Colonic mucosa (tissue), 4 donors: ENCODE measurements around the gene IL23A. TPM values are rescaled to one million over a fixed set of nuclear protein-coding genes. Genes with fewer than 3 reads are reported as not detected.
"Not testable (repeated sequence)": the region's sequence is repeated elsewhere in the genome, so short reads cannot be mapped to it uniquely, and the experiment has no call there.

Experiments
- DNase-seq: peaks from one replicate; pipeline ENCODE4 v3.0.0-alpha.2; 2020
- H3K27ac ChIP-seq: fragments of 200-600 bp; one replicate; pipeline ENCODE4 v1.8.0; 2021
- H3K27me3 ChIP-seq: fragments of 200-600 bp; one replicate; pipeline ENCODE4 v1.8.0; 2021
- H3K36me3 ChIP-seq: fragments of 200-600 bp; one replicate; pipeline ENCODE4 v1.8.0; 2021
- H3K4me1 ChIP-seq: fragments of 200-600 bp; one replicate; pipeline ENCODE4 v1.8.0; 2021; ENCODE audit warnings: mild to moderate bottlenecking
- H3K4me3 ChIP-seq: fragments of 200-600 bp; one replicate; pipeline ENCODE4 v1.8.0; 2021
- H3K9ac ChIP-seq, 2 donors: one replicate each; pipeline ENCODE4 v1.7.0; 2013; ENCODE audit warnings: control low read depth in 2 of 2, low read depth in 2 of 2, low read length in 2 of 2
- H3K9me3 ChIP-seq: fragments of 200-600 bp; one replicate; pipeline ENCODE4 v1.8.0; 2021
- CTCF ChIP-seq: fragments of 200-600 bp; IDR thresholded peaks from one replicate; pipeline ENCODE4 v1.8.0; 2022; ENCODE audit warnings: antibody characterized with exemption, mild to moderate bottlenecking
- intact Hi-C: fragments of 100-400 bp; cut with DNase I; formaldehyde crosslinking; loops from one replicate; pipeline ENCODE4 v1.14.1; 2022
- total RNA-seq, 2 donors: library from RNA; stranded (reverse); fragmentation: NEBNext Ultra II Directional in 1 of 2; extraction: Animal tissue kit (Norgen Biotek cat#: 25700) in 1 of 2; gene quantifications; one replicate each; pipeline ENCODE4 v1.2.1, GENCODE V29; 2021
- donor health status: healthy.
- donor health status: DM: no; HTN: no; CAD: no.
- donor health status: DM: no; HTN: no; CAD: no.

IL23A gene
- total RNA-seq, 2 donors from 2014 or later: 0.27 TPM; not detected in 1

GRCh38 chr12:56330936-56331490, 7.7 kb upstream of the IL23A start:
- no peak overlapping the region for H3K9ac ChIP-seq
- no peak overlapping the region for H3K27ac ChIP-seq
- peaks cover 3% of the 10 kb centered on the region for H3K4me1 ChIP-seq
- intact Hi-C loops: no loop called here
- H3K36me3 ChIP-seq: peaks cover 6% of the 10 kb centered on the region
- no peaks in the 10 kb centered on the region for H3K27me3 ChIP-seq
- no peak overlapping the region for H3K4me3 ChIP-seq
- no peaks in the 10 kb centered on the region for H3K9me3 ChIP-seq
- DNase-seq: no peak
- no peak for TF ChIP-seq CTCF

- Histone ChIP-seq H3K4me1 (peaks cover 3% of the 10 kb centered on the region), H3K27ac (peak overlapping the region; percentile 91), H3K36me3 (no peaks in the 10 kb centered on the region), H3K27me3 (no peaks in the 10 kb centered on the region), H3K9me3 (no peaks in the 10 kb centered on the region), H3K4me3 (peak overlapping the region; percentile 62), H3K9ac (peak overlapping the region; percentile 61 to 88)
- DNase-seq: no peak
- no peak for TF ChIP-seq CTCF
- intact Hi-C loops: no loop called here
These were observed 6.0 kb upstream of the IL23A start for GRCh38 chr12:56332512-56333196.

- peak overlapping the region; percentile 62 for H3K4me3 ChIP-seq
- H3K27ac ChIP-seq: peak overlapping the region; percentile 91
- H3K9ac ChIP-seq: peak overlapping the region; percentile 61 to 88
- TF ChIP-seq CTCF: no peak
- intact Hi-C loops: no loop called here
- H3K4me1 ChIP-seq: peaks cover 3% of the 10 kb centered on the region
- no peak for DNase-seq
- no peaks in the 10 kb centered on the region for H3K27me3 ChIP-seq
- no peaks in the 10 kb centered on the region for H3K9me3 ChIP-seq
- no peaks in the 10 kb centered on the region for H3K36me3 ChIP-seq
These were observed 5.4 kb upstream of the IL23A start for GRCh38 chr12:56333197-56333678.

- Histone ChIP-seq H3K36me3 (no peaks in the 10 kb centered on the region), H3K9me3 (no peaks in the 10 kb centered on the region), H3K27me3 (no peaks in the 10 kb centered on the region), H3K9ac (peak within 1 kb of the TSS; percentile 85 to 88), H3K4me3 (peak within 1 kb of the TSS; percentile 62), H3K4me1 (peaks cover 3% of the 10 kb centered on the region), H3K27ac (peak within 1 kb of the TSS; percentile 91)
- peak; percentile 96 for DNase-seq
- intact Hi-C loops: no loop called here
- TF ChIP-seq CTCF: no peak
These were observed 4.8 kb upstream of the IL23A start, which contains the start of gene PAN2 for GRCh38 chr12:56333679-56334489. Gene PAN2, minus strand, starts transcription at chr12:56334000. Its CDS starts 906 bp downstream, at chr12:56333094.

GRCh38 chr12:56334490-56334793, 4.2 kb upstream of the IL23A start:
- Histone ChIP-seq H3K9ac (peak overlapping the region; percentile 85 to 88), H3K27me3 (no peaks in the 10 kb centered on the region), H3K36me3 (no peaks in the 10 kb centered on the region), H3K4me3 (peak overlapping the region; percentile 62), H3K4me1 (peaks cover 3% of the 10 kb centered on the region), H3K9me3 (no peaks in the 10 kb centered on the region), H3K27ac (peak overlapping the region; percentile 91)
- TF ChIP-seq CTCF: no peak
- intact Hi-C loops: no loop called here
- no peak for DNase-seq

GRCh38 chr12:56335527-56335926, 3.2 kb upstream of the IL23A start:
- H3K4me1 ChIP-seq, intact Hi-C loops, DNase-seq, H3K27me3 ChIP-seq, H3K36me3 ChIP-seq, H3K4me3 ChIP-seq, H3K27ac ChIP-seq, H3K9me3 ChIP-seq, H3K9ac ChIP-seq: not testable (repeated sequence)
